ENCODE measurements around the gene MICALL2. TPM values are rescaled to one million over a fixed set of nuclear protein-coding genes. Genes with fewer than 3 reads are reported as not detected.

The MICALL2 gene
- total RNA-seq, 4 donors from 2014 or later: 10.0 to 16.6 (median 14.3) TPM

DNA sequence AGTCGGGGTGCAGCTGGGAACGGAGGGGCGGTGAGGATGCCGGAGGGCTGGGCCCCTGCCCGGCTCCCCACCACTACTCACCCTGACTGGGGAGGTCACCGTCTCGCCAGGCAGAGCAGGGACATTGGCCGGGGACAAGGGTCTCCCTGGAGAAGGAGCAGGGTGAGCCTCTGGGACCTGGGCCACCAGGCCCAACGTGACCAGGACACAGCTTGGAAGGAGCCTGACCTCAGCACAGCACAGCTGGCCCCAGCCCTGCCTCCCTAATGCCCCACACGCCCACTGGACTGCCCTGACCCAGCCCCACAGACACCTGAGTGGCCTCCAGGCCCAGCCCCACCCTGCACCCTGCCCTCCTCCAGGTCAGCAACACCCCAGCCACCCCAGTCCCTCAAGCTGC, 21.1 kb downstream of the MICALL2 start:
- H3K4me3 ChIP-seq (replicated peaks in 1 of 3): no peak overlapping the region
- 87 to 93% methylated on average over 9 of the region's 10 CpGs for WGBS, 2 donors
- intact Hi-C loops (cut with DNase I): no loop called here
- H3K36me3 ChIP-seq: no peaks in the 10 kb centered on the region
- H3K27me3 ChIP-seq: no peaks in the 10 kb centered on the region
- H3K9me3 ChIP-seq: no peaks in the 10 kb centered on the region
- no peak for DNase-seq
- no peaks in the 10 kb centered on the region for H3K4me1 ChIP-seq
- H3K27ac ChIP-seq: no peak overlapping the region
- TF ChIP-seq POLR2A (IDR thresholded peaks at IDR 0.05): no peak
- TF ChIP-seq, protein P1, sequence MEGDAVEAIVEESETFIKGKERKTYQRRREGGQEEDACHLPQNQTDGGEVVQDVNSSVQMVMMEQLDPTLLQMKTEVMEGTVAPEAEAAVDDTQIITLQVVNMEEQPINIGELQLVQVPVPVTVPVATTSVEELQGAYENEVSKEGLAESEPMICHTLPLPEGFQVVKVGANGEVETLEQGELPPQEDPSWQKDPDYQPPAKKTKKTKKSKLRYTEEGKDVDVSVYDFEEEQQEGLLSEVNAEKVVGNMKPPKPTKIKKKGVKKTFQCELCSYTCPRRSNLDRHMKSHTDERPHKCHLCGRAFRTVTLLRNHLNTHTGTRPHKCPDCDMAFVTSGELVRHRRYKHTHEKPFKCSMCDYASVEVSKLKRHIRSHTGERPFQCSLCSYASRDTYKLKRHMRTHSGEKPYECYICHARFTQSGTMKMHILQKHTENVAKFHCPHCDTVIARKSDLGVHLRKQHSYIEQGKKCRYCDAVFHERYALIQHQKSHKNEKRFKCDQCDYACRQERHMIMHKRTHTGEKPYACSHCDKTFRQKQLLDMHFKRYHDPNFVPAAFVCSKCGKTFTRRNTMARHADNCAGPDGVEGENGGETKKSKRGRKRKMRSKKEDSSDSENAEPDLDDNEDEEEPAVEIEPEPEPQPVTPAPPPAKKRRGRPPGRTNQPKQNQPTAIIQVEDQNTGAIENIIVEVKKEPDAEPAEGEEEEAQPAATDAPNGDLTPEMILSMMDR (IDR thresholded peaks at IDR 0.05): no peak

DNA sequence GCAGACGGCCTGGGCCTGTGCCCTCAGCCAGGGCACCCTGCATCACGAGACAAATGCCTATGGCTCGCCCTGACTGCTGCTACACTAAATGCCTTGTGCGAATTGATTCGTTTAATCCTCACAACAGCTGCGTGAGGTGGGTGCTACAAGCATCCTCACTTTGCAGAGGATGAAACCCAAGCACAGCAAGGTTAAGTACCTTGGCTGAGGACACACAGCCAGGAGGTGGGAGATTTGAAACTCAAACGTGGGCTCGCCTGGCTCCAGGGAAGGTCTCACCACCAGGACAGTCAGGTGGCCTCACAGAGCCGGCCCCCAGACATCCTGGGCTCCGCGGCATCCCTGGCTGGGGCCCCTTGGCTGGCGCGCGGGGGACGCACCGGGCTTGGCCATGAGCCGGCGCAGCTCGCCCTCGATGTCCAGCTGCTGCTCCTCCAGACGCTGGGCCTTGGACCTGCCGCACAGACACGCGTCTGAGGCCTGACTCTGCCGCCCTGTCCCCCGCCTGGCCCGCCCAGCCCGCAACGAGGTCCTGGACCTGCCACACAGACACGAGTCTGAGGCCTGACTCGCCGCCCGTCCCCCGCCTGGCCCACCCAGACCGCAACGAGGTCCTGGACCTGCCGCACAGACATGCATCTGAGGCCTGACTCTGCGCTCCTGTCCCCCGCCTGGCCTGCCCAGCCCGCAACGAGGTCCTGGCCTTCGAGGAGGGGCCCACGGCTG, 22.0 kb downstream of the MICALL2 start:
- TF ChIP-seq, protein P1 (IDR thresholded peaks at IDR 0.05): no peak
- no peak for TF ChIP-seq POLR2A (IDR thresholded peaks at IDR 0.05)
- Histone ChIP-seq H3K36me3 (no peaks in the 10 kb centered on the region), H3K9me3 (no peaks in the 10 kb centered on the region), H3K27ac (no peak overlapping the region), H3K4me1 (no peaks in the 10 kb centered on the region), H3K4me3 (replicated peaks in 1 of 3) (no peak overlapping the region), H3K27me3 (no peaks in the 10 kb centered on the region)
- WGBS, 2 donors: 90 to 91% methylated on average over 16 to 26 of the region's 43 CpGs
- no peak for DNase-seq
- intact Hi-C loops (cut with DNase I): no loop called here

DNA sequence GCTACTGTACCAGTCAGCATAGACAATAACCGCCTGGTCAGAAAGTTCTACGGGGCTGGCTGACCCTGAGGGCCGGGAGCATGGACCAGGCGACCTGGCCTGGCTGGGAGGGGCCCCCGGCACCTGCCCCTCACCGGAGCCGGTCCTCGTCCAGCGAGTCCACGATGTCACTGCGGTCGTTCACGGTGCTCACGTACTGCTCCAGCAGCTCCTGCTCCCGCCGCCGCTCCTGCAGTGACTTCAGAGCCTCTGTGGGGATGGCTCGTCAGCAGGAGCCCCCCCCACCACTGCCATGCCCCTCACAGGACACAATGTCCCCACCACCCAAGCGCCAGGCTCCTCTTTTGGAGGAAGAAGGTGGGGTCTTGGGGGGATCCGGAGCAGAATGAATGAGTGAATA, 22.7 kb downstream of the MICALL2 start:
- no peaks in the 10 kb centered on the region for H3K9me3 ChIP-seq
- no peaks in the 10 kb centered on the region for H3K36me3 ChIP-seq
- TF ChIP-seq, protein P1 (IDR thresholded peaks at IDR 0.05): no peak
- TF ChIP-seq POLR2A (IDR thresholded peaks at IDR 0.05): no peak
- H3K4me3 ChIP-seq (replicated peaks in 1 of 3): no peak overlapping the region
- no peaks in the 10 kb centered on the region for H3K27me3 ChIP-seq
- no peaks in the 10 kb centered on the region for H3K4me1 ChIP-seq
- DNase-seq: no peak
- intact Hi-C loops (cut with DNase I): no loop called here
- WGBS, 2 donors: 87 to 91% methylated on average over 17 to 19 of the region's 20 CpGs
- H3K27ac ChIP-seq: no peak overlapping the region

DNA sequence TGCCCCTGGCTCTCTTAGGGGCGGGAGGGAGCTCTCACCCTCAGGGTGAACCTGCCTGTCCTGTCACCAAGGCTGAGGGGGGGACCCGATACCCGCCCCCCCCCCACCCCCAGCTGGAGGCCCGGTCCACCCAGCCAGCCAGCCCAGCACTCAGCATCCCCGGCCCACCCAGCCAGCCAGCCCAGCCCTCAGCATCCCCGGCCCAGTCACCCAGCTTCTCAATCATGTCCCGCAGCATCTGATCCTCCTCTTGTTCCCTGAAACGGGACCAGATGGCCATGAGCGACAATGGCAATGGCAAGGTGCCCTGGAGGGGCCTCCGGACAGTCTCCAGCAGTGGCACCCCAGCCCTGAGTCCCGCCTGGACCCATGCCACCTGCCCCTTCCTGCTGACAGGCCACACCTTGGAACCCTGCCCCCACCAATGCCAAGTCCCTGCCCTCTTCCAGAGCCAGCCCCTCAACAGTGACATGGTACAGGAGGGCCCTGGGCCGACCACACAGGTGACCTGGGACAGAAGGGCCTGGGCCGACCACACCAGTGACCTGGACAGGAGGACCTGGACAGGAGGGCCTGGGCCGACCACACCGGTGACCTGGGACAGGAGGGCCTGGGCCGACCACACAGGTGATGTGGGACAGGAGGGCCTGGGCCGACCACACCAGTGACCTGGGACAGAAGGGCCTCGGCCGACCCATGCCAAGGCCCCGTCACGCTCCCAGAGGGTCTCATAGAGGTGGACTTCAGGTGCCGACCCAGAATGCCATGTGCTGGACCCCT, 24.2 kb downstream of the MICALL2 start:
- intact Hi-C loops (cut with DNase I): no loop called here
- TF ChIP-seq, protein P1 (IDR thresholded peaks at IDR 0.05): no peak
- no peak for TF ChIP-seq POLR2A (IDR thresholded peaks at IDR 0.05)
- Histone ChIP-seq H3K36me3 (no peaks in the 10 kb centered on the region), H3K4me3 (replicated peaks in 1 of 3) (no peak overlapping the region), H3K27me3 (no peaks in the 10 kb centered on the region), H3K9me3 (no peaks in the 10 kb centered on the region), H3K4me1 (no peaks in the 10 kb centered on the region), H3K27ac (no peak overlapping the region)
- WGBS, 2 donors: 93 to 98% methylated on average over 10 to 12 of the region's 22 CpGs
- DNase-seq: no peak

DNA sequence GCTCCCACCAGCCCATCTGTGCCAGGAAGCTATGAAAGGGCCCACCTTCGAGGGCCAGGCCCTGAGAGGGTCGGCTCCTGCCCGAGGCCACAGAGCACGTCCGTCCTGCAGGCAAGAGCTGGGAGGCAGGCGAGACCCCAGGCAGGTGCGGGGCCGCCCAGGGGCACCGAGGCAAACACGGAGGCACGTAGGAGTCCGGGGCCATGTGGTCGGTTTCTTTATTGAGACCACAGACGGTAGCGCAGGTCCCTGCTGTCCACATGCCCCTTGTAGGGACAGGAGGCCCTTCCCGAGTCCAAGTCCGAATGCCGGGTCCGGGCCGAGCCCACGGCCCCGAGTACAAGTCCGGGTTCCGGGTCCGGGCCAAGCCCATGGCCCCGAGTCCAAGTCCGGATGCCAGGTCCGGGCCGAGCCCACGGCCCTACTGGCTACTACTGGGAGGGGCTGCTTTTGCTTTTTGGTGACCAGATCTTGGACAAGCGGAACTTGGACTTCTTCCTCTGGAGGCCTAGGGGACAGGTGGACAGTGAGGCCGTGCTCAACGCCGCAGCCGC, 25.0 kb downstream of the MICALL2 start:
- 93 to 98% methylated on average over 6 to 23 of the region's 35 CpGs for WGBS, 2 donors
- H3K4me1 ChIP-seq: no peaks in the 10 kb centered on the region
- no peaks in the 10 kb centered on the region for H3K27me3 ChIP-seq
- H3K27ac ChIP-seq: no peak overlapping the region
- intact Hi-C loops (cut with DNase I): no loop called here
- TF ChIP-seq, protein P1 (IDR thresholded peaks at IDR 0.05): no peak
- no peak for TF ChIP-seq POLR2A (IDR thresholded peaks at IDR 0.05)
- H3K4me3 ChIP-seq (replicated peaks in 1 of 3): no peak overlapping the region
- no peak for DNase-seq
- H3K36me3 ChIP-seq: no peaks in the 10 kb centered on the region
- H3K9me3 ChIP-seq: no peaks in the 10 kb centered on the region
